ENCODE results near the gene TMTC1. TPM values are rescaled to one million over a fixed set of nuclear protein-coding genes. Genes with fewer than 3 reads are reported as not detected.

Gene TMTC1
- total and polyA plus RNA-seq, 11 donors = 8.8 to 101 (median 41.4) TPM

- peak overlapping the region in 10 of 12 donors; percentile 12 to 76 (median 70) for H3K27ac ChIP-seq
- no peak for ATAC-seq
These were observed 202.1 kb downstream of the TMTC1 start for GRCh38 chr12:29581631-29582030.

GRCh38 chr12:29580971-29581370 lies 202.8 kb downstream of the TMTC1 start:
- H3K4me1 ChIP-seq = peaks cover 6 to 62% (median 42%) of the 10 kb centered on the region in 12 donors
- no peak for ATAC-seq
- peaks cover 0 to 2% (median 0%) of the 10 kb centered on the region in 9 donors for H3K36me3 ChIP-seq
- no peaks in the 10 kb centered on the region for H3K27me3 ChIP-seq
- intact Hi-C loops (cut with DNase I) = loop anchor here in 1 of 10 donors (5.0 kb wide), 1 partner anchor 146 kb away; no protein-coding TSS in a partner anchor
- DNase-seq = no peak
- TF ChIP-seq POLR2A (IDR thresholded peaks at IDR 0.05) = no peak
- TF ChIP-seq CTCF (IDR thresholded peaks at IDR 0.05) = no peak
- no peaks in the 10 kb centered on the region for H3K9me3 ChIP-seq
- no peak overlapping the region for H3K4me3 ChIP-seq
- H3K27ac ChIP-seq = peak overlapping the region in 9 of 12 donors; percentile 12 to 76 (median 70)
- WGBS, 4 donors = 80 to 94% (median 85%) methylated on average over 1 of the region's 1 CpG

More at GRCh38 chr12:29581631-29582030, 202.1 kb downstream of the TMTC1 start:
- no peaks in the 10 kb centered on the region for H3K27me3 ChIP-seq
- no peaks in the 10 kb centered on the region for H3K36me3 ChIP-seq
- no peaks in the 10 kb centered on the region for H3K9me3 ChIP-seq
- no peak overlapping the region for H3K4me3 ChIP-seq
- DNase-seq = no peak
- intact Hi-C loops (cut with DNase I) = loop anchor here in 1 of 10 donors (5.0 kb wide), 1 partner anchor 146 kb away; no protein-coding TSS in a partner anchor
- WGBS, 4 donors = 51 to 59% (median 54%) methylated on average over 4 of the region's 4 CpGs
- H3K4me1 ChIP-seq = peaks cover 6 to 62% (median 42%) of the 10 kb centered on the region in 12 donors
- no peak for TF ChIP-seq POLR2A (IDR thresholded peaks at IDR 0.05)
- TF ChIP-seq CTCF (IDR thresholded peaks at IDR 0.05) = no peak

- TF ChIP-seq POLR2A (IDR thresholded peaks at IDR 0.05) (no peak), CTCF (IDR thresholded peaks at IDR 0.05) (no peak)
- Histone ChIP-seq H3K27ac (peak overlapping the region; percentile 39 to 81 (median 69)), H3K36me3 (peaks cover 0 to 5% (median 0%) of the 10 kb centered on the region in 9 donors), H3K27me3 (no peaks in the 10 kb centered on the region), H3K4me1 (peaks cover 5 to 62% (median 39%) of the 10 kb centered on the region in 12 donors), H3K4me3 (no peak overlapping the region), H3K9me3 (no peaks in the 10 kb centered on the region)
- no peak for DNase-seq
- ATAC-seq = no peak
- intact Hi-C loops (cut with DNase I) = loop anchor here in 1 of 10 donors (10.0 kb wide), 1 partner anchor 146 kb away; no protein-coding TSS in a partner anchor
- 47 to 79% (median 55%) methylated on average over 3 of the region's 3 CpGs for WGBS, 4 donors
These were observed 205.0 kb downstream of the TMTC1 start for GRCh38 chr12:29578731-29579130.

GRCh38 chr12:29578070-29578469 lies 205.7 kb downstream of the TMTC1 start:
- intact Hi-C loops (cut with DNase I) = loop anchor here in 1 of 10 donors (10.0 kb wide), 1 partner anchor 147 kb away; no protein-coding TSS in a partner anchor
- Histone ChIP-seq H3K27ac (peak overlapping the region; percentile 39 to 81 (median 69)), H3K36me3 (peaks cover 0 to 5% (median 0%) of the 10 kb centered on the region in 9 donors), H3K4me3 (no peak overlapping the region), H3K9me3 (no peaks in the 10 kb centered on the region), H3K27me3 (no peaks in the 10 kb centered on the region), H3K4me1 (peaks cover 0 to 56% (median 33%) of the 10 kb centered on the region in 12 donors)
- ATAC-seq (peak; percentile 68 to 85 (median 74)), DNase-seq (no peak)
- WGBS, 4 donors = 22 to 41% (median 36%) methylated on average over 1 of the region's 1 CpG
- TF ChIP-seq POLR2A (IDR thresholded peaks at IDR 0.05) = no peak
- no peak for TF ChIP-seq CTCF (IDR thresholded peaks at IDR 0.05)

All from heart left ventricle (tissue), 16 donors.